ENCODE data around the gene UBL4B.

DNA sequence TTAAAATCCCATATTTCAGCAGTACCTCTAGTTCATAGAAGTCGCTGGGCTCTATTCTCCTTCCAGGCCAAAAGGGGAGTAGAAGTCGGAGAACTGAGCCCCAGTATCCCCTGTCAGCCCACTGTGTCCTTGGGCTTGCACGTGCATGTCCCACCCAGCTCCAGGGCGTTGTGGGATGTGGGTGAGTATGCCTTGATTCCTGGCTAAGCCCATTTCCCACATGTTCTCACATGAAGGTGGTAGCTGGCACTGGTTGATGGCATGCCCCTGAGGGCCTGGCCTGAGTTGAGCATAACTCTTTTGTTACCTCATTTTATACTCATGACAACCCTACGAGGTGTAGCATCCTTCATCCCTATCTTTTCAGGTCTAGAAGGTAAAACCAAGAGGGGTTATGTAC is 46.0 kb downstream of the UBL4B start:
- TF ChIP-seq, protein P1, sequence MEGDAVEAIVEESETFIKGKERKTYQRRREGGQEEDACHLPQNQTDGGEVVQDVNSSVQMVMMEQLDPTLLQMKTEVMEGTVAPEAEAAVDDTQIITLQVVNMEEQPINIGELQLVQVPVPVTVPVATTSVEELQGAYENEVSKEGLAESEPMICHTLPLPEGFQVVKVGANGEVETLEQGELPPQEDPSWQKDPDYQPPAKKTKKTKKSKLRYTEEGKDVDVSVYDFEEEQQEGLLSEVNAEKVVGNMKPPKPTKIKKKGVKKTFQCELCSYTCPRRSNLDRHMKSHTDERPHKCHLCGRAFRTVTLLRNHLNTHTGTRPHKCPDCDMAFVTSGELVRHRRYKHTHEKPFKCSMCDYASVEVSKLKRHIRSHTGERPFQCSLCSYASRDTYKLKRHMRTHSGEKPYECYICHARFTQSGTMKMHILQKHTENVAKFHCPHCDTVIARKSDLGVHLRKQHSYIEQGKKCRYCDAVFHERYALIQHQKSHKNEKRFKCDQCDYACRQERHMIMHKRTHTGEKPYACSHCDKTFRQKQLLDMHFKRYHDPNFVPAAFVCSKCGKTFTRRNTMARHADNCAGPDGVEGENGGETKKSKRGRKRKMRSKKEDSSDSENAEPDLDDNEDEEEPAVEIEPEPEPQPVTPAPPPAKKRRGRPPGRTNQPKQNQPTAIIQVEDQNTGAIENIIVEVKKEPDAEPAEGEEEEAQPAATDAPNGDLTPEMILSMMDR (IDR thresholded peaks at IDR 0.05) = no peak
- TF ChIP-seq POLR2A (IDR thresholded peaks at IDR 0.05) = no peak

Data from uterus (tissue), 2 donors.